HG02885 (cell line): Measurements from ENCODE around the gene SLC17A9.

Experiments
- ATAC-seq: cut with Tn5 transposase; IDR thresholded peaks from one replicate; pipeline ENCODE4 v1.9.1; 2021; ENCODE audit warnings: mild to moderate bottlenecking; ENCODE audit not compliant: unreplicated experiment, poor library complexity

Gene SLC17A9

DNA sequence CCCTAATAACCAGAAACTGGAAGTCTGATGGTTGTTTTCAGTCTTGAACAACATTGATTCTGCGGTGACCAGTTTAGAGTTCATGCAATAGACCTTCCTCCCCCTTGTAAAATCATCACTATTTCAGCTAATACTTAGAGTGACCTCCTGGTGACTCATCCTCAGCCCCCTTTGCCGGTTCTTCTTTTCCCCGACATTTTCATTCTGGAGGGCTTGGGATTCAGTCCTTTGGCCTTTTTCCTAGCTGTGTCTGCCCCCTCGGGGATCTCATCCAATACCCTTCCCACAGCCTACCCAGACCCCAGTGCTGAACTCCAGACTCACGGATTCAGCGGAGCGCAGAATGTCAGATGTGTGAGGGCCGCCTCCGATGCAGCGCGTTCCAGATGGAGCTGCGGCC is 61.8 kb downstream of the SLC17A9 start:
- ATAC-seq: no peak

DNA sequence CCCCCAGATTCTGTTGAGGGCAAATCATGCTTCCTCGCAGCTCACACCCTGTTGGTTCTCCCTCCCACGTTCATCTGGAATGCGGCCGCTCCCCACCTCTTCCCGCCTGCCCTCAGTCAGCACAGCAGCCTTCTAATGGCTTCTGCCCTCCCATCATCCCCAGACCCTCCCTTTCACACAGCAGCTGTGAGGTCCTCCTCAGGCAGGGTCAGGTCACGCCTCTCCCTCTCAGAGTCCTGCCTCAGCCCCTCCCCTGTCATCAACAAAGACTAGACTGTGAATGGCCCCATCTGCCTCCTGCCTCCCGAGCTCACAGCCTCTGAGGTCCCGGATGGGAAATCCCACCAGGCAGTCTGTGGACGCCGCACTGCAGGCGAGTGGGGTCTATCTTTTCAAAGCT is 62.2 kb downstream of the SLC17A9 start:
- no peak for ATAC-seq

DNA sequence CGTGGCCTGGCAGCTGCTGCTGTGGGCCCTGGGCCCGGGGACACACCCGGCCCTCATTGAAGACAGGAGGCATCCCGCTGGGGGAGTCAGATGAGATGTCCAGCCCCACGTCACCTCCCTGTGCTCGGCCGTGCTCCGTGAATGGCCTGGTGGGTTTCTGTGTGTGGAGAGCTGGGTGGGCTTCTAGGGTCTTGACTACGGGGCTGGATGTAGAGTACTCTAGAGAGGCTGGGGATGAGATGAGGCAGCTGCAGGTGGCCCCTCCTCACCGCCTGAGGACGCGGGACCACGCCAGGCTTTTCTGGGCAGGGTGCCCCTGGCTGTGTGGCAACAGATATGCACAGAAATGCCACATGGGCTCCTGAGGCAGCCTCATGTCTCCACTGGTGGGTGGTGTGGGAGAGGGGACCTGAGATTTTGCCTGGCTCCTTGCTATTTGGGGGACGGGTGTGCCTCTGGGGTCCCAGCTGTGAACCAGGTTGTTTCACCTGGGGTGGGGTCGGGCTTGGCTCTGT is 62.7 kb downstream of the SLC17A9 start:
- ATAC-seq: no peak

DNA sequence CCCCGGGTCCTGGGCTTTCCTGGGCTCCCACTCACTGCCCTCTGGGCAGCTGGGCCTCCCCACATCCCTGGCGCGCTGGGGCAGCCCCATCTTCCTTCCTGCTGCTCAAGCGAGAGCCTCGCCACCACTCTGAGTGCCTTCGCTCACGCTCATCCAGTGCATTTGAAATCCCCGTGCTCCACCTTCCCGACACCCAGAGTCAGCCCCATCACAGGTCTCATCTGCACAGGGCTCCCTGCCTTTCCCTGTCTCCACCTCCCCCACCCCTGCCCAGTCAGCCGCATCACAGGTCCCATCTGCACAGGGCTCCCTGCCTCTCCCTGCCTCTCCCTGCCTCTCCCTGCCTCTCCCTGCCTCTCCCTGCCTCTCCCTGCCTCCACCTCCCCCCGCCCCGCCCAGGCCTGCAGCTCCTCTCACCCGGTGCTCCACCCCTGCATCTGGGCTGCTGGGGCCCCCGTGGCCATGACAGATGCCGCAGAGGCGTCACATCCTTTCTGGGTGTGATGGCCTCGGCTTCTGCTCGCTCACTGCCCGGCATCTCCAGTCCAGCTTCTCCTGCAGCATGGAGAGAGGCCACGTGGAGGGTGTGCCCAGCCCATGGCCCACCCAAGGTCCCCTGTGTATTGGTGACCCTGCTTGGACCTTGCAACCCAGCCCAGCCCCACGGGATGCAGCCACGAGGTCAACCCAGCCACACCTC is 63.3 kb downstream of the SLC17A9 start:
- no peak for ATAC-seq

DNA sequence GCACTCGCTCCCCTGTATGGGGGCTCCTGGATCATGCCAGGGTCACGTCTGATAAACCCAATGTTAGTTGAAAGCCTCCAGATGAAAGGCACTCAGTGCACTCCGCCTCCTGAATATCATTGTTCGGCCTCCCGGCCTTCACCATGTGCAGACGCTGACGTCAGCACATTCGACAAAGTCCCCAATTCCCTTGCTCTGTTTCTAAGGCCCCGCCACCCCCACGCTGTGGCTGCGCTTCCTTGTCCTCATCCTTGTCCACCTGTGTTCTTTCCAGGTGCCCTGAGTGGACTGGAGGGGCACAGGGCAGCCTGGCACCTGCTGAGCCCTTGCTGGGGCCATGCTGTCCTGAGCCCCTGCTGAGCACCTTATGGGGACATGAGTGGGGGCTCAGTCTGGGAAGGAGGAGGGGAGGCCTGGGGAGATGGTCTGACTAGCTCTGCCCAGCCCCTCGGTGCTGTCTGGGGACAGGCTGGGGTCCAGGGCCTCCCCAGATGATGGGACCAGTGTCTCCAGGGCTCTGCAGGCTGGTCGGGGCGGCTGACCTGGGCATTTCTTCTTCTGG is 64.1 kb downstream of the SLC17A9 start:
- no peak for ATAC-seq

DNA sequence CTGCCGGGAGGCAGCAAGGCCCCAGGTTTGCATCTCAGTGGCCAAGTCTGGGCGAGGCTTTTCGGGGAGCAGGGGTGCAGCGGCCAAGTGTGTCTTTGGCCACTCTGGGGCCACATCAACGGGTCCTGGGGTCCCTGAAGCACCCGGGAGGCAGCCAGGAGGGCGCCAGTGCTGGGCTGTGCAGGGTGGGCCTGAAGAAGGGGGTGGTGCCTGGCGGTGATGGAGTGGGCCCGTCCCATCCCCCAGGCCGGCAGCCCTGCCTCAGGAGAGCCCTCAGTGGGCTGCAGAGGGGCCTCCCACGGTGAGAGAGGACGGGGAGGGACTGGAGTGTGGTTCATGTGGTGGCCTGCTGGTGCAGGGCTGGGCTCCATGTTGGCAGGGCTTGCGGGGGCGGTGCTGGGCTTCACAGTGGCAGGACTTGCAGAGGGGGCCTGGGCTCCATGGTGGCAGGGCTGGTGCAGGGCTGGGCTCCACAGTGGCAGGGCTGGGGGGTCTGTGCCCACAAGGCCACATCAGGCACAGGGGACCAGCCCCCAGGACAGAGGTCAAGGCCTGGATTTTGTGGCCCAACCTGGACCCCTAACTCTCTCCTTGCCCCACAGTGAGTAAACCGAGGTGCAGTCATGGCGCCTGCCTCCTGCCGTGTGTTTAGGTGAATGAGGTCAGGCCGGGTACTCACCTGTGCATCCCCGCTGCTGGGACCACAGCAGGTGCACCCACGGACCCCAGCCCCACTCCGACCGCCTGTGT is 64.7 kb downstream of the SLC17A9 start:
- ATAC-seq: no peak

DNA sequence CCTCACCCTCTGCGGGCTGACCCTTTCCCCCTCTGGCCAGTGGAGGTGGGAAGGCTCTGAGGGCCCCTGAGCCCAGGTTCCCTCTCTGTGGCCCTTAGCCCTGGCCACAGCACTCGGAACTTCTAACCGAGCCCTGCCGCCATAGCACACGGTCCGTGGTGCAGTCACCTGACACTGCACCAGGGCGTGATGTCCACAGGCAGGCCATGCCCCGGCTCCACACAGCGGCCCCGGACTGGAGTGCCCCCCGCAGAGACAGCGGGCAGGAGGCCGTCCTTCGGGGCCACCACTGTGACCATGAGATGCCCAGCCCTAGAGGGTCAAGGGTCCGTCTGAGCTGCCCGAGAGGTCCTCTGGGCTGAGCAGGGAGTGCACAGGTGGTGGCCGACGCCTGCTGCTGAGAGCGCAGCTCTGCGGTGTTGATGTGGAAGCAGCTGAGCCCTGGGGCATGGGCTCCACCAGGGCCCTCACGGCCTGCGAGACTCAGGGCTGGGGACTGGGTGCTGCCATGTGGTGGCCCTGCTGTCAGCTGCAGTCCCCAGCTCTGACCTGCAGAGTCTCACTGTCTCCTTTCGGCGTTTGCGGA is 65.4 kb downstream of the SLC17A9 start:
- no peak for ATAC-seq
